Measurements from ENCODE around the gene DAPK1. TPM values are rescaled to one million over a fixed set of nuclear protein-coding genes. Genes with fewer than 3 reads are reported as not detected.

The DAPK1 gene
- polyA plus RNA-seq, 1 of the 3 experiments (the other 2 are of a cell fraction): 0.61 TPM

GRCh38 chr9:87620731-87621322 is 123.2 kb downstream of the DAPK1 start:
- Histone ChIP-seq H3K4me3 (ENCODE audit: low read depth in 2 of 2, low read length in 1 of 2) (no peak overlapping the region), H3K4me1 (ENCODE audit: control insufficient read depth in 1 of 2, insufficient read depth in 2 of 2, low read depth in 1 of 2, low read length in 1 of 2) (peaks cover 0 to 47% of the 10 kb centered on the region in 2 experiments; a peak in 2 of 4 replicates), H3K4me2 (no peak overlapping the region), H3F3A (replicated peaks; ENCODE audit: insufficient read depth) (no peaks in the 10 kb centered on the region), H3K9me3 (no peaks in the 10 kb centered on the region), H3K36me3 (replicated peaks in 1 of 2; ENCODE audit: control insufficient read depth in 1 of 2, insufficient read depth in 2 of 2, low read length in 1 of 2) (no peaks in the 10 kb centered on the region), H3K79me2 (ENCODE audit: insufficient read depth) (no peaks in the 10 kb centered on the region), H3K27ac (ENCODE audit: low read depth in 2 of 2, low read length in 1 of 2) (peak overlapping the region in 1 of 2 experiments; percentile 96; a peak in 2 of 4 replicates), H3K9me2 (no peaks in the 10 kb centered on the region), H3K9ac (no peak overlapping the region), H3K27me3 (ENCODE audit: insufficient read depth) (no peaks in the 10 kb centered on the region), H2AFZ (ENCODE audit: low read depth) (no peak overlapping the region), H4K20me1 (ENCODE audit: insufficient read depth) (no peaks in the 10 kb centered on the region)
- WGBS (ENCODE audit: low lambda C conversion rate): 43% methylated on average over 4 of the region's 4 CpGs
- DNase-seq: peak; percentile 73
- CTCF ChIA-PET: no interaction called here
- POLR2A ChIA-PET: no interaction called here
- TF ChIP-seq REST (IDR thresholded peaks at IDR 0.05; ENCODE audit: low read depth, low read length) (no peak), RCOR1 (IDR thresholded peaks at IDR 0.05; ENCODE audit: low read length) (peak; percentile 40; the same call in 1 of the 2 replicates), CHD2 (IDR thresholded peaks at IDR 0.05; ENCODE audit: low read length, partially characterized antibody) (peak; percentile 68), NRF1 (IDR thresholded peaks at IDR 0.05; ENCODE audit: low read depth, low read length) (no peak), PBX3 (IDR thresholded peaks at IDR 0.05) (no peak), SIN3A (IDR thresholded peaks at IDR 0.05; ENCODE audit: borderline replicate concordance, low read depth, low read length) (no peak), EP300 (IDR thresholded peaks at IDR 0.05; ENCODE audit: borderline replicate concordance in 1 of 2, low read depth in 1 of 2, low read length in 1 of 2) (peak in 1 of 2 experiments; percentile 68; a peak in 1 of 4 replicates), EZH2phosphoT487 (IDR thresholded peaks at IDR 0.05; ENCODE audit: borderline replicate concordance, low read depth) (no peak), MXI1 (IDR thresholded peaks at IDR 0.05; ENCODE audit: low read depth, low read length) (peak; percentile 78; the same call in 1 of the 2 replicates), MEF2A (IDR thresholded peaks at IDR 0.05; ENCODE audit: borderline replicate concordance, low read depth) (no peak), FOXJ3 (CRISPR knock-in tag; IDR thresholded peaks at IDR 0.05) (peak; percentile 63; the same call in 1 of the 2 replicates)

GRCh38 chr9:87622098-87622497 is 124.4 kb downstream of the DAPK1 start:
- Histone ChIP-seq H3K9me2 (no peaks in the 10 kb centered on the region), H3K27ac (ENCODE audit: low read depth in 2 of 2, low read length in 1 of 2) (peak overlapping the region in 1 of 2 experiments; percentile 96; a peak in 2 of 4 replicates), H3K4me2 (no peak overlapping the region), H2AFZ (ENCODE audit: low read depth) (no peak overlapping the region), H4K20me1 (ENCODE audit: insufficient read depth) (no peaks in the 10 kb centered on the region), H3K9me3 (no peaks in the 10 kb centered on the region), H3K4me3 (ENCODE audit: low read depth in 2 of 2, low read length in 1 of 2) (no peak overlapping the region), H3K79me2 (ENCODE audit: insufficient read depth) (no peaks in the 10 kb centered on the region), H3K9ac (no peak overlapping the region), H3F3A (replicated peaks; ENCODE audit: insufficient read depth) (no peaks in the 10 kb centered on the region), H3K36me3 (replicated peaks in 1 of 2; ENCODE audit: control insufficient read depth in 1 of 2, insufficient read depth in 2 of 2, low read length in 1 of 2) (no peaks in the 10 kb centered on the region), H3K4me1 (ENCODE audit: control insufficient read depth in 1 of 2, insufficient read depth in 2 of 2, low read depth in 1 of 2, low read length in 1 of 2) (peaks cover 0 to 47% of the 10 kb centered on the region in 2 experiments; a peak in 2 of 4 replicates), H3K27me3 (ENCODE audit: insufficient read depth) (no peaks in the 10 kb centered on the region)
- 68% methylated on average over 4 of the region's 4 CpGs for WGBS (ENCODE audit: low lambda C conversion rate)
- CTCF ChIA-PET: interaction anchor here (3.0 kb wide), 1 partner anchor 42 kb away, joined by 10 read pairs; no protein-coding TSS in a partner anchor
- no peak for DNase-seq
- POLR2A ChIA-PET: no interaction called here
- TF ChIP-seq RAD21 (IDR thresholded peaks at IDR 0.05; ENCODE audit: low read length): no peak
- no peak for TF ChIP-seq MEF2A (IDR thresholded peaks at IDR 0.05; ENCODE audit: borderline replicate concordance, low read depth)
- no peak for TF ChIP-seq REST (IDR thresholded peaks at IDR 0.05; ENCODE audit: low read depth, low read length)
- TF ChIP-seq EZH2phosphoT487 (IDR thresholded peaks at IDR 0.05; ENCODE audit: borderline replicate concordance, low read depth): no peak
- TF ChIP-seq RXRA (IDR thresholded peaks at IDR 0.05; ENCODE audit: borderline replicate concordance, low read depth): no peak
- TF ChIP-seq MAX (IDR thresholded peaks at IDR 0.05; ENCODE audit: low read depth): no peak

Measured in SK-N-SH (cell line).